Measurements from ENCODE around the gene NEUROG2.
"Not testable (repeated sequence)": the region's sequence is repeated elsewhere in the genome, so short reads cannot be mapped to it uniquely, and the experiment has no call there.

Gene NEUROG2

DNA sequence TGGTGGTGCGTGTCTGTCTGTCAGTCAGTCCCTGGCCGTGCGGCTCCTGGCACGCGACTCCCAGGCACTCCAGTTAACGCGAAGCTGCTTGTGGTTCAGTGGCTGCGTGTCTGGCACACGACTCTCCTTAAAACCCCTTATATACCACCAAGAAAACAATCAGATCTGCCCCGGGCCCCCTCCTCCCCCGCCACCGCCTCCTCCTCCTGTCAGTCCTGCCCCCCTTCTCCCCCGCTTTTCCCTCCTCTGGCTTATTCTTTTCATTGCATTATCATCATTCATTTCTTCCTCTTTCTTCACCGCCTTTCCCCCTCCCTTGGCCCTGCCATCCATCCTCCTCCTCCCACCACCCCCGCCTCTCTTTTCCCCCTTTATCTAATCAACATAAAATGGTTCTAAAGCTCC lies at the start of gene NEUROG2:
Gene NEUROG2, minus strand, starts transcription at position 115 of the 405 bp plus-strand sequence. CDS start 705 bp downstream, outside the sequence.
- DNase-seq (ENCODE audit: low read depth, low spot score): no peak

DNA sequence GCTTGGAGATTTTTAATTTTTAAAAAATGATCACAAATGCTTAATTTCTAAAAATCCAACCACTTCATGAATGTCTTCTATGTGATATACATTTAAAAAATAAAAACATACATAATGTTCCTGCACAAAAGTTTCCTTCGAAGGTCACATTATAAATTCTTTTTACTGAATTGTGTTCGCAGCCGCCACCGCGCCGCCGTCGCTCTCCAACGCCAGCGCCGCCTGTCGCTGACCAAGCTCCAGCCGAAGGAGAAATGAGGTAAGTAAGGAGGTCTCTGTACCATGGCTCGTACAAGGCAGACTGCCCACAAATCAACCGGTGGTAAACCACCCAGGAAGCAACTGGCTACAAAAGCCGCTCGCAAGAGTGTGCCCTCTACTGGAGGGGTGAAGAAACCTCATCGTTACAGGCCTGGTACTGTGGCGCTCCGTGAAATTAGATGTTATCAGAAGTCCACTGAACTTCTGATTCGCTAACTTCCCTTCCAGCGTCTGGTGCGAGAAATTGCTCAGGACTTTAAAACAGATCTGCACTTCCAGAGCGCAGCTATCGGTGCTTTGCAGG lies 48.8 kb upstream of the NEUROG2 start:
- DNase-seq (ENCODE audit: low read depth, low spot score): no peak

DNA sequence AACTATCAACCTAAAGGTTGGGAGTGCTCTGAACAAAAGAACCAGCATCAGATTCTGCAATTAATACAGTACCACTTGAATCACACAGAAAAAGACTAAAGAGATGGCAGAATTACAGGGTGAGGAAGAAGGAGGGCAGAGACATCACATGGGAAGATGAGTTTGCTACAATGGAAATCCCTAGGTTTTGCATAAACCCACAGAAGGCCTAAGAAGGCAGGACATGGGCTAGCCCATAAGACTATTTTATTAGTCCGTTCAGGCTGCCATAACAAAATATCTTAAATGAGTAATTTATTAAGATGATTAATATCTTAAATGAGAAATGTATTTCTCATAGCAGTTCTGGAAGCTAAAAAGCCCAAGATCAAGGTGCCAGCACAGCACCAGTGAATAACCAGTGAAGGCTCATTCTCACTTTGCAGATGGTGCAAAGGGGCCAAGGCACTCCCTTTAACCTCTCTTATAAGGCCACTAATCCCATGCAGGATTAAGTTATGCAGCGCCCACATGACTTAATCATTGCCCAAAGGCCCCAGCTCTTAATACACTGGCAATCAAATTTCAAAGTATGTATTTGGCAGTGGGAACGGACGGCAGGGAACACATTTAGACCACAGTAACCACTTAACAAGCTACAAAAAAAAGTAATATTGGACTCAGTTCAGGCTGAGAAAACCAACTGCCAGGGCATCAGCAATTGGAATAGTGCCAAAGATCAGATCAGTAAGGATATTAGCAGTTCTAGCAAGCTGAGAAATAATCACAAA lies 47.6 kb upstream of the NEUROG2 start:
- no peak for DNase-seq (ENCODE audit: low read depth, low spot score)

DNA sequence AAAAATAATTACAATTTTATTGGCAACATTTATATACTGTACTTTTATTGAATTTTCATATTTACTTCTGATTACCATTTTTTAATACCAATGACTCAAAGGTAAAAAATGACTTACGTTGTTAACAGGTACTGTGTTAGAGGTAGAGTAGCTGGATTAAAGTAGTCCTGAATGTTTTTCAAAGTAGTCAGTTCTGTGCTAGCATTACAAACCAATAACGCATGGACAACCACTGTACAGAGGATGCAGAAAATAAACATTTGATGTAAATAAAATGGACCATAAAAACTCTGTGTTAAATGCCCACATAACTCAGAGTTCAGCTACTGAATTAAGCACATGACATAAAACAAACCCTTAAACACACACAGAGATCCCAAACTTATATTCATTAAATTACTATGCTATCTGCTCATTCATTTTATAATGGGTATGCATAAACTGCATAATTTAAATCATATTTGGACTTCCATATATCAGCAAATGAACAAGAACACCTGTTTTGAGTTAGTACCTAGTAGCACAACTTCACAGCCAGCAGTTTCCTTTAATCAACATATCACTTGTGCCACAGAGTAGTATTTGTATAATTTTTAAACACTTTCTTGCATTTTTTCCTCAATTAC lies 46.4 kb upstream of the NEUROG2 start:
- DNase-seq (ENCODE audit: low read depth, low spot score): no peak

DNA sequence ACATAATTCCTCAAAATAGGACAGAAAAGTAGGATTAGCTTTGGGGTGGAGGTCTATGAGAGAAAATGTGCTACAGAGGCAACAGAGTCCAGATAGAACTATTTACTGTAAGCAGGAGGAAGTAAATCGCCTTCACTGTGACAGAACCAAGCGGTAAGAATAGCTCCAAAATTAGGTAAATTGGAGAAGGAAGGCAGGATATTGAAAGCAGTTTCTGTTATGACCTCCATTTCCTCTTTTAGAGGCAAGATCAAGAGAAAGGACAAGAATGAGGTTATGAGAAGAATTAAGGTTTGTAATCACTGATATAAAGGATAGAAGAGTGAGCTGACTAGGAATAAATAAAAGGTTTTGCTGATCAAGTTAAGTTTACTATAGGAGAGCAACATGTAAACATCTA lies 44.1 kb upstream of the NEUROG2 start:
- DNase-seq (ENCODE audit: low read depth, low spot score): no peak

DNA sequence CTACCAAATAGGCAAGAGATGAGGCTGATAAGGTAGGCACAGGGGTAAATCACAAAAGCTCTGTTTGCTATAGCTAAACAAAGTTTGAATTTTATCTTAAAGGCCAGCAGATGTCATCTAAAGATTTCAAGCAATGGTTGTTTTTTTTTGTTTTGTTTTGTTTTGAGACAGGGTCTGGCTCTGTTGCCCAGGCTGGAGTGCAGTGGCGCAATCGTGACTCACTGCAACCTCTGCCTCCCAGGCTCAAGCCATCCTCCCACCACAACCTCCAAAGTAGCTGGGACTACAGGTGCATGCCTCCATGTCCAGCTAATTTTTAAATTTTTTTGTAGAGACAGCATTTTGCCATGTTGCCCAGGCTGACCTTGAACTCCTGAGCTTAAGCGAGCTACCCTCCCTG lies 43.1 kb upstream of the NEUROG2 start:
- DNase-seq (ENCODE audit: low read depth, low spot score): no peak

DNA sequence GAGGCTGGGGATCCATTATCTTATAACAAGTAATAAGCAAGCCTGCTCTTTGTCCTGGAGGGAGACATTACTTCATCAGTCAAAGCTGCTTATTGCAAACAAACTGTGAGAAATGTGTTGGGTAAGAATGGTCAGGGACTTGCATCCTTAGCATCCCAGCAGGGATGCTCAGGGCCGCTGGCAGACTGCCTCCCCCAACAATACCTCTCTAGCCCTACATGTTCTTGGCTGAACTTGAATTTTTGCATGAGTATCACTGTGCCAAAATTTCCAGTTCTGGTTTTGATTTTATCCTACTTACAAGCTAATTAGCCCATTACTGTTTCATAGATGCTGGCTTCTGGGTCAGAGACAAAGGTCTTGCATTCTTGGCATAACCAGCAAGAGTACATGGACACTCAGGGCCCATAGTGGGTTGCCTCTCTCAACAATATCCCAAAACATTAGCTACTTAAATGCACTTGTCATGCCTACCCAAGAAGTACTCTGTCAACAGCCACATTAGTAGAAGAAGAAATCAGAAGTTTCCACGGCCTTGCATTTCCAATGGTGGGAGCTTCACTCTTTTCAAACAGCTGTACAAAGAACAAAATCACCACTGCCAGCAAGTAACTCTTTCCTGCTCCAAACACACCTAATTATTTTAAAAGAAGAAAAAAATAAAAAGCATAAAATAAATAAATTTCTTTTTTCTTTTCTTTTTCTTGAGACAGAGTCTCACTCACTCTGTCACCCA lies 41.9 kb upstream of the NEUROG2 start:
- DNase-seq (ENCODE audit: low read depth, low spot score): no peak

DNA sequence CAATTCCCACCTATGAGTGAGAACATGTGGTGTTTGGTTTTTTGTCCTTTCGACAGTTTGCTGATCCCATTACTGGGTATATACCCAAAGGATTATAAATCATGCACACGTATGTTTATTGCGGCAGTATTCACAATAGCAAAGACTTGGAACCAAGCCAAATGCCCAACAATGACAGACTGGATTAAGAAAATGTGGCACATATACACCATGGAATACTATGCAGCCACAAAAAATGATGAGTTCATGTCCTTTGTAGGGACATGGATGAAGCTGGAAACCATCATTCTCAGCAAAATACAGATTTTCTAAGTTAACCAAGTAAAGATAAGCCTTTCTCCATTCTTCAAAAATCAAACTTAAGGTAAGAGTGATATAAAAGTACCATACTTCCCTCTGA lies 38.3 kb upstream of the NEUROG2 start:
- not testable (repeated sequence) for DNase-seq (ENCODE audit: low read depth, low spot score)

DNA sequence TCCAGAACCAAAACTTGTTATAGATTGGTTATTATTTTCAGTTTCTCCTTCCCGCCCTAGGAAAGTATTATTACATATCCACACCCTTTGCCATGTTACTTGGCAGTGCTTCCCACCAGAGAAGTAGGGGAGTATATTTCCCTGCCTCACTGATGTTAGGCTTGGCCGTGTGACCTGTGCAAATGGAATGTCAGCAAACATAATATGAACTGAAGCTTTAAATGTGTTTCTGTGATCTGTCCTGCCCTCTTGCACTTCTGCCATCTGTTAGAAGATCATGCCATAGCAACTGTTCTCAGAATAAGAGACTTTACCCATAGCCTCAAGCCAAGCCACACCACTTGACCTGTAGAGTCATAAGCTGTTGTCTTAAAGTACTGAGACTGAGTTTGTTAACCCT lies 36.7 kb upstream of the NEUROG2 start:
- DNase-seq (ENCODE audit: low read depth, low spot score): no peak

DNA sequence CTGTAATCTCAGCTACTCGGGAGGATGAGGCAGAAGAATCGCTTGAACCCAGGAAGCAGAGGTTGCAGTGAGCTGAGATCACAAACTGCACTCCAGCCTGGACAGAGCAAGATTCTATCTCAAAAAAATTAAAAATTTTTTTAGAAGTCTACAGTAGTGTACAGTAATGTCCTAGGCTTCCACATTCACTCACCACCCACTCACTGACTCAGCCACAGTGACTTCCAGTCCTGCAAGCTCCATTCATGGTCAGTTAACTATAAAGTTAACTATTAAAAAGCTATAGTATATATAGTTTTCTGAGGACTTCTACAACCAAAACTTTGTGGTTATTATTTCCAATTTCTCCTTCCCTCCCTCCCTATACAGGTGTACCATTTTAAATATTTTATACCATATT lies 34.7 kb upstream of the NEUROG2 start:
- DNase-seq (ENCODE audit: low read depth, low spot score): no peak

DNA sequence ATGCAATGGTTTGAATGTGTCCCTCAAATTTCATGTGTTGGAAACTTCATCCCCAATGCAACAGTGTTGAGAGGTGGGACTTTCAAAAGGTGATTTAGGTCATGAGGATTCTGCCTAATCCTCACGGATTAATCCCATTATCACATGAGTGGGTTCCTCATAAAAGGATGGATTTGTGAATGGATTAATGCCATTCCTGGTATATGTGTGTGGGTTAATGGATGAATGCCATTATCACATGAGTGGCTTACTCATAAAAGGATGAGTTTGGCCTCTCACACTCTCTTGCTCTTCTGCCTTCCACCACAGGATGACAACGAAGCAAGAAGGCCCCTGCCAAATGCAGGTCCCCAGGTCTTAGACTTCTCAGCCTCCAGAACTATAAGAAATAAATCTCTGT lies 30.5 kb upstream of the NEUROG2 start:
- no peak for DNase-seq (ENCODE audit: low read depth, low spot score)

DNA sequence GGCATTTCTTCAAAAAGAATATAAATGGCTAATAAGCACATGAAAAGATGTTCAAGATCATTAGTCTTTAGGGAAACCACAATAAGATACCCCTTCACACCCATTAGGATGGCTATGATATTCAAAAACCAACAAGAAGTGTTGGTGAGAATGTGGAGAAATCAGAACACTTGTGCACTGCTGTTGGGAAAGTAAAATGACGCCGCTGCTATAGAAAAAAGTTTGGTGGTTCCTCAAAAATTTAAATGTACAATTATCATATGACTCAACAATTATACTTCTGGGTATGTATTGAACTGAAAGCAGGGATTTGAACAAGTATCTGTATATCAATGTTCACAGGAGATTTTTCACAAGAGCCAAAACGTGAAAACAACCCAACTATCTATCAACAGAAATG lies 29.4 kb upstream of the NEUROG2 start:
- DNase-seq (ENCODE audit: low read depth, low spot score): no peak

DNA sequence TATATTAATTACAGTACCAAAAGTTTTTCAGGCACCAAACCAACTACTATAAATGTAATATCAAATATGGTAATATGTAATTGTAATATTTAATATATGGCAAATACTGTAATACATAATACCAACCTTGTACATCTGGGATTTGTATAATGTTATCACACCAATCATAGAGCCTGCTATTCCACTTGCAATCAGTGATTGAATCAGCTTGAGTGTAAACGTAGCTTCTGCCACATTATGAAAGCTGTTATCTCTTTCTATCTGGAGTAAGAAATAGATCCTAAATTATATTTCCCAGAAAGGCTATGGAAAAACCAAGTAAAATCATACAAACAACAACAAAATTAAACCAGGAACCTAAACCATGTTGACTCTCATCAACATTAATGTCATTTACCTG lies 24.7 kb upstream of the NEUROG2 start:
- DNase-seq (ENCODE audit: low read depth, low spot score): no peak

DNA sequence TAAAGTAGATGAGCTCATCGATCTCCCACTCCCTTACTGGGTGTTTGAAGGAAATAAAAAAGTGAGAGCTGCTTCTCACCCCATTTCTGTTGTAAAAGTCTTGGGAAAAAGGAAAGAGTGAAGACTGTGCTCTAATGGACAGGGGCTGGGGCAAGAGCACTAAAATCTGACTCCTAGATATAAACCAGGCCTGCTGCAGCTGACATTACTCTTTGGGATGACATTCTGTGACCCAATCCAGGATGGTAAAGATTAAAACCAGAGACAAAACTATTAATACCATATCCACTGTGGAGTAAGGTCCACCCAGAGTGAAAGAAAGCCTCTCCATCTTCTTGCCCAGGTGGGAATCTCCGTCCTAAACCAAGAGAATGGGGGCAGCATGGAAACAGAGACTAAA lies 20.1 kb upstream of the NEUROG2 start:
- DNase-seq (ENCODE audit: low read depth, low spot score): no peak

DNA sequence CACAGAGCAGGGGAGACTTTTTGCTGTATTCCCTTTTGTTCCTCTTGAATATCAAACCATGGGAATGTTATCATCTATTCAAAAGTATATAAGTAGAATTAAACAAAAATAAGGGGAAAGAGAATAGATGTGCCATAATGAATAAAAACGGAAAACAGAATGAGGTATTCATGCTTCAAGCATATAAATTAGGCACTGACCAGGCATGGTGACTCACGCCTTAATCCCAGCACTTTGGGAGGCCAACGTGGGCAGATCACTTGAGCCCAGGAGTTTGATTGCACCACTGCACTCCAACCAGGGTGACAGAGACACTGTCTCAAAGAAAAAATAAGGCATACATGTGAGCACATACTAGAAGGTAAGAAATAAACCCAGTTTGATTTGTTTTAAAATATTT lies 16.3 kb upstream of the NEUROG2 start:
- no peak for DNase-seq (ENCODE audit: low read depth, low spot score)

DNA sequence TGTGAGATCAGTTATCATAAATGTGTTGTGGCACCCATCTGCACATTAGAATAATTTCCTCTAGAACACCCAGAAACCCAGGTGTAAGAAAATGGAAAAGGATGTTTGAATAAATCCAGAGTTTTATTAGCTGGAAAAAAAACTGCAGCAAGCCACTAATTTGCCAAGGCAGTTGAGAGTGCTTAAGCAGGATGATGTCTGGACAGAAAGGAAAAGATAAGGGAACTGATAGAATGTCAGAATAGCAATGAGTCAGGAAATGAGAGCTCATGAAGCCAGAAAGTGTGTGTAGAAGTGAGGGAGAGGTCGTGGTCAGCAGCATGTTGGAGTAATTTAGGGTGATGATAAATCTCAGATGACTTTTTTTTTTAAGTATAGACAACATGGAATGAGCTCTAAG lies 15.2 kb upstream of the NEUROG2 start:
- DNase-seq (ENCODE audit: low read depth, low spot score): no peak

DNA sequence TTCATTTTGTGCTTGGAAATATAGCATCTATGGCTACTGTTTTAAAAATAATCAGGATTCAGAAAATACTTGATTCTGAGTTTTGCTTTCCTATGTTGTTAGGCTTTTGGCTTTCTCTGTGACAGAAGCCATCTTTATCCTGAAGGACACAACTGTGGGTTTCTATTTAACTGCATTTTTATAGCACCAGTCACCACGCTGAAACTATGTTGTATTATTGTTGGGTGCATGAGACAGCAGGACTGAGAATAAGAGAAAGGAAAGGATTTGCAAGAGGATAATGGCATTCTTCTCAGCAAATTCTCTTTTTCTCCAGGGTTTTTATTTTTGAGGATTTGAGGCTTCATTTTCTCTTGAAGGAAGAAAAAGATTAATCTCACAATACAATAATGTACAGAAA lies 10.1 kb upstream of the NEUROG2 start:
- DNase-seq (ENCODE audit: low read depth, low spot score): no peak

DNA sequence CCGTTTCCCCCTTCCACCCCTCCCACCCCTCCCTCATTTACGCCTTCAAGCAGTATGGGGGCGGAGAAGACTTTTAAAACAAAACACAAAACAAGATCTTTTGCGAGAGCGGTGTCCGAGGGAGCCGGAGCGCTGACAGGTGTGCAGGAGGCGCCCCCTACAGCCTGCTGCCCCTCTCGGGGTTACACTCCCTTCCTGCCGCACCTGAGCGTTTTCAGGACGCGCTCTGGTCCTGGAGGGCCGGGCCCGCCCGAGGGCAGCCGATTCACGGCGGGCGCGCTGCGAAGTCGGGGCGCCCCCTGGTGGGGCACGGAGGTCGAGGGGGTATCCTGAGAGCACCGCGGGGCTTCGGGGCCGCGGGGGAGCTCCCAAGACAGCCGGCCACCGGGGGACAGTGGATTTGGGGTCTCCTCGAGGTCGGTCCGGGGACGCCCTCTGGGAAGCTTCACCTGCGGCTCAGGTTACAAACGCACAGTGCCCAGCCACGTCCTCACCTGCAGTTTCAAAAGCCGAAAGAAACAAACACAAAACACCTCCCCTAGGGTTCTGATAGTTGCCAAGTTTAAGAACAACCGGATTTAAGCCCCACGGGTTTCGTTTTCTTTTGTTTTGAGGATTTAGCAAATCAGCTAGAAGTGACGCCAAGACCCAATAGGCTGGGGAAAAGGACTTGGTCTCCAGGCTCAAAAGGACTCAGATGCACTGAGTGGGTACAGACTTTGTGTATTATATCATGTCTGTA lies 8.0 kb upstream of the NEUROG2 start:
- no peak for DNase-seq (ENCODE audit: low read depth, low spot score)

DNA sequence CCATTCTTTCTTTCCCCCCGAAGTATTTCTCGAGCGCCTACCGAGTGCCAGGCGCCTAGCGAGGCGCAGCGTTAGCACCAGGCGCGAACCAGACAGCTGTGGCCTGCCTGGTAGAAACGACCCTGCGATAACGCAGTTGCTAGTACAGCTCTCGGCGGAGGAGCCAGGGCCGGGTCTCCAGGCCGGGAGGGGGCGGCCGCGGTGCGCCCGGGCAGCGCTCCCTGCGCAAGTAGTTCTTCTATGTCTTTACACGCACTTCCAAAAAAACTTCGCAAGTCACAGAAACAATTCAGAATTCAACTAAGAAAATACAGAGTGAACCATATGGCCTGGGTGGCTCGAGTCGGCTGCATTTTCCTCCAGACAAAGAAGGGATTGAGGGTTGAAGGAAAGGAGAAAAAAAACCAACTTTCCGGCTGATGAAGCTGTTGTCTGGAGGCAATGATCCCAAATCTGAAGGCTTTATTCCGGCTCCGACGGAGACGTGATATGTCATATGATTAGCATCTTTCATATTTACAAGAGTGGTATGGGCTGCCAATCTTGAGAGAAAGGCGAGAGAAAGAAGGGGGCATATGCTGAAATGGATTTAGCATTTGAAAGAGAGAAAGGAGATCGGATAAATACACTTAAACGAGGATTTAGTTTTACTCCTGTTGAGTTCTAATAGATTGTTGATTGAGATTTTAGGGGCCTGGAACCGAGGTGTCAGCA lies 7.2 kb upstream of the NEUROG2 start:
- no peak for DNase-seq (ENCODE audit: low read depth, low spot score)

DNA sequence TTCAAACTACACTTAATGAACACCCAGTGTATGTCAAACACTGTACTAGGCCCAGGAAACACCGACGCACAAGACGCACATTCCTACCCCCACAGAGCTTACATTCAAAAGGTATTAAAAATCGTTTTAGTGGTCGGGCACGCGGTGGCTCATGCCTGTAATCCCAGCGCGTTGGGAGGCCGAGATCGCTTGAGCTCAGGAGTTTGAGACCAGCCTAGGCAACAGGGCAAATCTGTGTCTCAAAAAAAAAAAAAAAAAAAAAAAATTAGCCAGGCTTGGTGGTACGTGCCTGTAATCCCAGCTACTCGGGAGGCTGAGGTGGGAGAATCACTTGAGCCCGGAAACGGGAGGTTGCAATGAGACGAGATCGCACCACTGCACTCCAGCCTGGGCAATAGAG lies 6.5 kb upstream of the NEUROG2 start:
- not testable (repeated sequence) for DNase-seq (ENCODE audit: low read depth, low spot score)
